ENCODE measurements around the gene PTPN9.
"Not testable (repeated sequence)": the region's sequence is repeated elsewhere in the genome, so short reads cannot be mapped to it uniquely, and the experiment has no call there.

Gene PTPN9

DNA sequence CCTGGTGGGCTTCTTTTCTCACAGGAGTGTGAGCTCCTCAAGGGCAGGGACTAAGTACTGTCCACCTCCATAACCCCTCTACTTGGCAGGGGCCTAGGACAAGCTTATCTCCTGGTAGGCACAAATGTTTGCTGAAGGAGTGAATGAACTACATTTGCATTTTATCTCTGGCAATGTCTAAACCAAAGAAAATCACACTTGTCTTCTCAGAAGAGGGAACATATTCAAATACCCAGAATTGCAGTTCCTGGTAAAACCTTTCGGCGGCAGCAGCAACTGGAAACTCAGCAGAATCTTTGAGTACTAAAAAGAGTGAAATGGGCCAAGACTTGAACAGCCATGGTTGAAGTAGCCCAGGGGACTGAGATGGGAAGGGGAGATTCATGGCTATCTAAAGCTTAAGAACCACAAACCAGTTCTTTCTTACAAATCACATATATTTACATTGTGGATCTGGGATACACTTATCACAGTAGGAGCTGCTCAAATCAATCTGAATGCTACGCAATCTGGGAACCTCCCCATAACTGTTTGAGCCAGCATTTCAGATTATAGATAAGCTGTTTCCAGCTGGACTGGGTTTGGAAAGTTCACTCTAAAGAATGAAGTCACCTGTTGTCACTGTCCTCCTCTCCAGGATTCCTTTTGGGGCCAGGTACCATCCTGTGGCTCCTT is 18.7 kb upstream of the PTPN9 start:
- Histone ChIP-seq H3K4me3 (ENCODE audit: low read length) (no peak overlapping the region), H3K4me1 (ENCODE audit: control insufficient read depth, insufficient read depth, low read length) (no peaks in the 10 kb centered on the region), H3K4me2 (ENCODE audit: low read length) (no peak overlapping the region), H3K9ac (ENCODE audit: low read depth, low read length) (no peak overlapping the region), H3K27me3 (ENCODE audit: control insufficient read depth, insufficient read depth, low read length) (no peaks in the 10 kb centered on the region), H3K36me3 (ENCODE audit: insufficient read depth, low read length) (peaks cover 60% of the 10 kb centered on the region), H3K9me3 (replicated peaks; ENCODE audit: low read length) (no peaks in the 10 kb centered on the region)

- Histone ChIP-seq H3K4me2 (ENCODE audit: low read length) (no peak overlapping the region), H3K36me3 (ENCODE audit: insufficient read depth, low read length) (peaks cover 61% of the 10 kb centered on the region), H3K4me1 (ENCODE audit: control insufficient read depth, insufficient read depth, low read length) (no peaks in the 10 kb centered on the region), H3K4me3 (ENCODE audit: low read length) (no peak overlapping the region), H3K9ac (ENCODE audit: low read depth, low read length) (no peak overlapping the region), H3K27me3 (ENCODE audit: control insufficient read depth, insufficient read depth, low read length) (no peaks in the 10 kb centered on the region), H3K9me3 (replicated peaks; ENCODE audit: low read length) (no peaks in the 10 kb centered on the region)
These were observed 17.7 kb upstream of the PTPN9 start for GRCh38 chr15:75596703-75597345.

DNA sequence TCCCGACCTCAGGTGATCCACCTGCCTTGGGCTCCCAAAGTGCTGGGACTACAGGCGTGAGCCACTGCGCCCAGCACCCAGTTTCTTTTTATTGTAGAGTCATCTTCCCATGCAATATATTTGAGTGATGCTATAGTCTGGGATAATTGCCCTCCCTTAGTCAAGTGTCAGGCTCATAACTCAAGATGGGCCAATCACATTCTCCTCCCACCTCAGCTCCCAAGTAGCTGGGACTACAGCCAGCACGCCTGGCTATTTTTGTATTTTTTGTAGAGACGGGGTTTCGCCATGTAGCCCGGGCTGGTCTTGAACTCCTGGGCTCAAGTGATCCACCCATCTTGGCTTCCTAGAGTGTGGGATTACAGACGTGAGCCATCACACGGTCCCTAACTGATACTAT is 15.2 kb upstream of the PTPN9 start:
- no peak overlapping the region for H3K9ac ChIP-seq (ENCODE audit: low read depth, low read length)
- no peaks in the 10 kb centered on the region for H3K9me3 ChIP-seq (replicated peaks; ENCODE audit: low read length)
- H3K4me2 ChIP-seq (ENCODE audit: low read length): no peak overlapping the region
- no peaks in the 10 kb centered on the region for H3K27me3 ChIP-seq (ENCODE audit: control insufficient read depth, insufficient read depth, low read length)
- no peak overlapping the region for H3K4me3 ChIP-seq (ENCODE audit: low read length)
- H3K4me1 ChIP-seq (ENCODE audit: control insufficient read depth, insufficient read depth, low read length): no peaks in the 10 kb centered on the region
- H3K36me3 ChIP-seq (ENCODE audit: insufficient read depth, low read length): peaks cover 46% of the 10 kb centered on the region

DNA sequence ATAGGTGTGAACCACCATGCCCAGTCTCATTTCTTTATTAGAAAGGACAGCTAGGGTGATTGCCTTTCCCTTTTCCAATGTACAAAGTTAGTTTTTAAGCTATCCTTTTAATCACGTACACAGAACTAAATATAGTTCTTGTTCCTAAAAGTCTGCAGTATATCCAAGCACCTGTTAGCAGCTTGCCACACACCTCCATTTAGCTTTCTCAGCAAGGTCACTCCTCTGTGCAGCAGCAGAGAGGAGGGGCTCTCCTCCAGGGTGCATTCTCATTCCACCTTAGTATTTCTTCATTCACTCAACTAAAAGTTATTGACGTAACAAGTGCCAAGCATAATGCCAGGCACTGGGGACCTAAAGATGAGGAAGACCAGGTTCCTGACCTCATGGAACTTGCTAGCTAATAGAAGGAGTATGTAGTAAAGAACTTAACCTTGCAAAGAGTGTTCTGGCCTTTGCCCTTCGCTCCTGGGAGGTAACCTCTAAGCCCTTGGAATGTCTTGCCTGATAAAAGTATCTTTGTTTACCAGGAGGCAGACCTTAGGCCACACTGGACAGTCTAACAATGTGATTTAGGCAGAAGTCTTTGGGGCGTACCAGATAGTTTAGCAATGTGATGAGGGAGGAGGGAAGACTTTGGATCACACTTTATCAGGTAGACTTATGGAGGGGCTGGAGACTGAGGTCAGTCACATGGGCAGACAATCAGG is 12.7 kb upstream of the PTPN9 start:
- Histone ChIP-seq H3K36me3 (ENCODE audit: insufficient read depth, low read length) (peaks cover 25% of the 10 kb centered on the region), H3K4me1 (ENCODE audit: control insufficient read depth, insufficient read depth, low read length) (no peaks in the 10 kb centered on the region), H3K9ac (ENCODE audit: low read depth, low read length) (no peak overlapping the region), H3K4me2 (ENCODE audit: low read length) (no peak overlapping the region), H3K27me3 (ENCODE audit: control insufficient read depth, insufficient read depth, low read length) (no peaks in the 10 kb centered on the region), H3K9me3 (replicated peaks; ENCODE audit: low read length) (no peaks in the 10 kb centered on the region), H3K4me3 (ENCODE audit: low read length) (no peak overlapping the region)

GRCh38 chr15:75590239-75590638 is 11.1 kb upstream of the PTPN9 start:
- peaks cover 15% of the 10 kb centered on the region for H3K36me3 ChIP-seq (ENCODE audit: insufficient read depth, low read length)
- no peak overlapping the region for H3K9ac ChIP-seq (ENCODE audit: low read depth, low read length)
- H3K4me1 ChIP-seq (ENCODE audit: control insufficient read depth, insufficient read depth, low read length): no peaks in the 10 kb centered on the region
- no peaks in the 10 kb centered on the region for H3K9me3 ChIP-seq (replicated peaks; ENCODE audit: low read length)
- H3K27me3 ChIP-seq (ENCODE audit: control insufficient read depth, insufficient read depth, low read length): no peaks in the 10 kb centered on the region
- H3K4me3 ChIP-seq (ENCODE audit: low read length): no peak overlapping the region
- no peak overlapping the region for H3K4me2 ChIP-seq (ENCODE audit: low read length)

DNA sequence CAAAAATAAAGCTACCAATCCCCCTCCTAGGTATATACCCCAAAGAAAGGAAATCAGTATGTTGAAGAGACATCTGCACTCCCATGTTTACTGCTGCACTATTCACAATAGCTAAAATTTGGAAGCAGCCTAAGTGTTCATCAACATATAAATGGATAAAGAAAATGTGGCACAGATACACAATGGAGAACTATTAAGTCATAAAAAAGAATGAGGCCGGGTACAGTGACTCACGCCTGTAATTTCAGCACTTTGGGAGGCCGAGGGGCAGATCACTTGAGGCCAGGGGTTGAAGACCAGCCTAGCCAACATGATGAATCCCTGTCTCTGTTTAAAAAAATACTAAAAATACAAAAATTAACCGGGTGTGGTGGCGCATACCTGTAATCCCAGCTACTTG is 10.0 kb upstream of the PTPN9 start:
- Histone ChIP-seq H3K36me3 (ENCODE audit: insufficient read depth, low read length) (peaks cover 8% of the 10 kb centered on the region), H3K4me1 (ENCODE audit: control insufficient read depth, insufficient read depth, low read length) (peaks cover 4% of the 10 kb centered on the region), H3K4me2 (ENCODE audit: low read length) (no peak overlapping the region), H3K27me3 (ENCODE audit: control insufficient read depth, insufficient read depth, low read length) (no peaks in the 10 kb centered on the region), H3K9me3 (replicated peaks; ENCODE audit: low read length) (no peaks in the 10 kb centered on the region), H3K4me3 (ENCODE audit: low read length) (no peak overlapping the region), H3K9ac (ENCODE audit: low read depth, low read length) (no peak overlapping the region)

DNA sequence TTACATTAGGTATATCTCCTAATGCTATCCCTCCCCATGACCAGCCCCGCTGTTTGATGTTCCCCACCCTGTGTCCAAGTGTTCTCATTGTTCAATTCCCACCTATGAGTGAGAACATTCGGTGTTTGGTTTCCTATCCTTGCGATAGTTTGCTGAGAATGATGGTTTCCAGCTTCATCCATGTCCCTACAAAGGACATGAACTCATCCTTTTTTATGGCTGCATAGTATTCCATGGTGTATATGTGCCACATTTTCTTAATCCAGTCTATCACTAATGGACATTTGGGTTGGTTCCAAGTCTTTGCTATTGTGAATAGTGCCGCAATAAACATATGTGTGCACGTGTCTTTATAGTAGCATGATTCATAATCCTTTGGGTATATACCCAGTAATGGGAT is 7.3 kb upstream of the PTPN9 start:
- H3K4me2 ChIP-seq (ENCODE audit: low read length); H3K9ac ChIP-seq (ENCODE audit: low read depth, low read length); H3K9me3 ChIP-seq (replicated peaks; ENCODE audit: low read length); H3K4me3 ChIP-seq (ENCODE audit: low read length); H3K36me3 ChIP-seq (ENCODE audit: insufficient read depth, low read length); H3K27me3 ChIP-seq (ENCODE audit: control insufficient read depth, insufficient read depth, low read length); H3K4me1 ChIP-seq (ENCODE audit: control insufficient read depth, insufficient read depth, low read length): not testable (repeated sequence)

GRCh38 chr15:75584121-75584520 is 5.0 kb upstream of the PTPN9 start:
- Histone ChIP-seq H3K4me3 (ENCODE audit: low read length) (no peak overlapping the region), H3K36me3 (ENCODE audit: insufficient read depth, low read length) (no peaks in the 10 kb centered on the region), H3K9ac (ENCODE audit: low read depth, low read length) (no peak overlapping the region), H3K9me3 (replicated peaks; ENCODE audit: low read length) (no peaks in the 10 kb centered on the region), H3K4me2 (ENCODE audit: low read length) (peak overlapping the region; percentile 46), H3K4me1 (ENCODE audit: control insufficient read depth, insufficient read depth, low read length) (peaks cover 15% of the 10 kb centered on the region), H3K27me3 (ENCODE audit: control insufficient read depth, insufficient read depth, low read length) (no peaks in the 10 kb centered on the region)

GRCh38 chr15:75583701-75584100 is 4.6 kb upstream of the PTPN9 start:
- Histone ChIP-seq H3K4me2 (ENCODE audit: low read length) (peak overlapping the region; percentile 46), H3K9me3 (replicated peaks; ENCODE audit: low read length) (no peaks in the 10 kb centered on the region), H3K4me1 (ENCODE audit: control insufficient read depth, insufficient read depth, low read length) (peaks cover 15% of the 10 kb centered on the region), H3K27me3 (ENCODE audit: control insufficient read depth, insufficient read depth, low read length) (no peaks in the 10 kb centered on the region), H3K36me3 (ENCODE audit: insufficient read depth, low read length) (no peaks in the 10 kb centered on the region), H3K4me3 (ENCODE audit: low read length) (no peak overlapping the region), H3K9ac (ENCODE audit: low read depth, low read length) (no peak overlapping the region)

GRCh38 chr15:75582943-75583342 is 3.8 kb upstream of the PTPN9 start:
- H3K4me1 ChIP-seq (ENCODE audit: control insufficient read depth, insufficient read depth, low read length): peaks cover 15% of the 10 kb centered on the region
- H3K4me2 ChIP-seq (ENCODE audit: low read length); H3K9me3 ChIP-seq (replicated peaks; ENCODE audit: low read length); H3K4me3 ChIP-seq (ENCODE audit: low read length); H3K27me3 ChIP-seq (ENCODE audit: control insufficient read depth, insufficient read depth, low read length); H3K36me3 ChIP-seq (ENCODE audit: insufficient read depth, low read length); H3K9ac ChIP-seq (ENCODE audit: low read depth, low read length): not testable (repeated sequence)

- peaks cover 4% of the 10 kb centered on the region for H3K36me3 ChIP-seq (ENCODE audit: insufficient read depth, low read length)
- peaks cover 16% of the 10 kb centered on the region for H3K4me1 ChIP-seq (ENCODE audit: control insufficient read depth, insufficient read depth, low read length)
- H3K9ac ChIP-seq (ENCODE audit: low read depth, low read length): peak overlapping the region; percentile 97
- peak overlapping the region; percentile 96 for H3K4me2 ChIP-seq (ENCODE audit: low read length)
- no peaks in the 10 kb centered on the region for H3K27me3 ChIP-seq (ENCODE audit: control insufficient read depth, insufficient read depth, low read length)
- H3K4me3 ChIP-seq (ENCODE audit: low read length): peak overlapping the region; percentile 77
- no peaks in the 10 kb centered on the region for H3K9me3 ChIP-seq (replicated peaks; ENCODE audit: low read length)
These were observed 755 bp downstream of the PTPN9 start for GRCh38 chr15:75578173-75578947.
